NCI-H128 (cell line): Measurements from ENCODE around the gene RNF223.
"Not testable (repeated sequence)": the region's sequence is repeated elsewhere in the genome, so short reads cannot be mapped to it uniquely, and the experiment has no call there.

Source experiments
- DNase-seq: peaks from one replicate; lab custom pipeline; 2025; ENCODE audit not compliant: unreplicated experiment; lab: John Stamatoyannopoulos, UW

Gene RNF223

GRCh38 chr1:1061682-1062345 lies 12.3 kb downstream of the RNF223 start:
- DNase-seq = no peak

DNA sequence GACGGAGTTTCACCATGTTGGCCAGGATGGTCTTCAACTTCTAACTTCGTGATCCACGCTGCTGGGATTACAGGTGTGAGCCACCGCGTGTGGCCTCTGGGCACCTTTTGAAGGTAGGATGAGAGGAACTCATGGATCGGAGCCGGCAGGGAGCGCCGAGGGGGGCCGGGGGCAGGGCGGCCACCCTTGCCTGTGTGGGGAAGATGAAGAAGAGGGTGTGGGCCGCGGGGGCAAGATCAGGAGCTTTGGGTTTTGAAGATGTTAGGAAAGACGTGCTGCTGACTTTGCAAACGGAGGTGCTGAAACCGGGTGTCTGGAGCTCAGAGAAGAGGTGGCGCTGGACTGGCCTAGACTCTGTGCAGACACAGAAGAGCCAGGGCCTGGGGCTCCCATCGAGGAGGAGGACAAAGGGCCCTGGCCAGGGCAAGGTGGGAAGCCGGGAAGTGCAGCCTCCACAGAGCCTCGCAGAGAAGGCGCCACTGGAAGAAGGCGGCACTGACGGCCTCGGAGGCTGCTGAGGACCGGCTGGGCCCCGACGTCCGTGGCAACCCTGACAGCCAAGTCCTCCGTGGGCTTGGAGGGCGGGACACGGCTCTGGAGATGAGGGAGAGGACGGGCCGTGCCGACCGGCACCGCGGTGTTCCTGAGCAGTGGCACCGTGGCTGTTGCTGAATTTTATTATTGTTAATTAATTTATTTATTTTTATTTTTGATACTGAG lies 13.7 kb downstream of the RNF223 start:
- DNase-seq = no peak

DNA sequence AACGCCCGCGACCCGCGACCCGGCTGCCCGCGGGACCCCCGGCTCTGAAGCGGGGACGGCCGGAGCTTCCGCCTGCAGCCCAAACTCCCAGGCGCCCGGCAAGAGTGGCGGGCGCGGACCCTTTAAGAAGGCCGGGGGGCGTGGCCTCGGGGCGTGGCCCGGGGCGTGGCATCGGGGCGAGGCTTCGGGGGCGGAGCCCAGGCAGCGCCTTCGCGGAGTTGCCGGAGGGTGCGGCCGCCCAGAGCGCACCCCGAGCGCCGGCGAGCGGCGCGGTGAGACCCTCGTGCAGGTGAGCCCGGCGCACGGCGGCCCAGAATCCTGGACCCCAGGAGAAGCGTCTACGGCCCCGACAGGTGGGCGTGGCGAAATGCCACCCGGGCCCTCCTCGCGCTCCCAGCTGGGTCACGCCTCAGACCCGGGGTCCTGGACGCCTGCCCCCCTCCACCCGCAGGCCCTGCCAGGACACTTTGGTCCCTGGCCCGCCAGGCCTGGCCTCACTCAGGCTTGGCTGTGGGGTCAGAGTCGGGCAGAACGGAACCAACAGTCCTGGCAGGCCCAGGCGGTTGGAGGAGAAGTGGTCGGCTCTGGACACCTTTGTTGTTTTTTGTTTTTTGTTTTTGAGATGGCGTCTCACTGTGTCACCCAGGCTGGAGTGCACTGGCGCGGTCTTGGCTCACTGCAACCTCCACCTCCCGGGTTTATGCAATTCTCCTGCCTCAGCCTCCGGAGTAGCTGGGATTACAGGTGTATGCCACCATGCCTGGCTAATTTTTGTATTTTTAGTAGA lies 14.4 kb downstream of the RNF223 start:
- peak; percentile 70 for DNase-seq

- DNase-seq = no peak
Observed at GRCh38 chr1:1058921-1059493, 15.1 kb downstream of the RNF223 start.

DNA sequence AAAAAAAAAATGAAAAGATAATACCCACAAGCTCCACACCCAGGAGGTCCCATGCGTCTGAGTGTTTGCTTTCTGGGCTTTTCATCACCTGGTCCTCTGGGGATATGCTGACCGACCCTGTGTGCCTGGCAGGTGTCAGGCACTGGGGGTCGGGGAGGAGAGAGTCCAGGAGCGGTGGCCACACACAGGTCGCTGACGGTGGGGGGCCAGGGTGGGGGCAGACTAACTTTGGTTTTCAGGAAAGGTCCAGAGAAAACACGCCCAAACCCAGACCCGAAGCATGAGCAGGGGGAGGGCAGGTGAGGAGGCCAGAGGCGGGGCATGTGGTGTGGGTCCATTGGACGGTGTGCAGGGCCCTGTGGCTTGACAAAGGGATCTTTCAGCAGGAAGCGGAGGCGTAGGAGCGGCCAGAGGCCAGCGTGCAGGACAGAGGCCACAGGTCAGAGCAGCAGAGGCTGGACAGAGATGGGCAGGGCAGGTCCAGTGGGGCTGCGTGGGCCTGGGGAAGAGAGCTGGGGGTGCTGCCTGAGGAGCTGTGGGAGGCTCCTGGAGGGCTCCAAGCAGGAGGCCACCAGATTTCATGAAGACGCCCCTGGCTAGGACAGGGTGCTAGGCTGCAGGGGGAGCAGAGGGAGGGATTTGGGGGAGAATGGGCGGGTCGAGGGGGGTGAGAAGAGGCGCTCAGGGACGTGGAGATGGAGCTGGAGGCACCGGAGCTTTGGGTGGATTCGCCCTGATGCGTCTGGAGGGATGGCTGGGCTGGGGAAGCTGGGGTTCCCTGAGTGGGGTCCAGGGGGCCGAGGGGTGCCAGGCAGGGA lies 15.8 kb downstream of the RNF223 start:
- DNase-seq = no peak

GRCh38 chr1:1057769-1058087 lies 16.4 kb downstream of the RNF223 start:
- not testable (repeated sequence) for DNase-seq

GRCh38 chr1:1055841-1056736 lies 18.0 kb downstream of the RNF223 start:
- DNase-seq = no peak

DNA sequence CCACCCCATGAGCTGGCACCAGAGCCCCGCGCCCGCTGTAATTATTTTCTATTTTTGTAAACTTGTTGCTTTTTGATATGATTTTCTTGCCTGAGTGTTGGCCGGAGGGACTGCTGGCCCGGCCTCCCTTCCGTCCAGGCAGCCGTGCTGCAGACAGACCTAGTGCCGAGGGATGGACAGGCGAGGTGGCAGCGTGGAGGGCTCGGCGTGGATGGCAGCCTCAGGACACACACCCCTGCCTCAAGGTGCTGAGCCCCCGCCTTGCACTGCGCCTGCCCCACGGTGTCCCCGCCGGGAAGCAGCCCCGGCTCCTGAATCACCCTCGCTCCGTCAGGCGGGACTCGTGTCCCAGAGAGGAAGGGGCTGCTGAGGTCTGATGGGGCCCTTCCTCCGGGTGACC lies 19.1 kb downstream of the RNF223 start:
- DNase-seq = no peak

DNA sequence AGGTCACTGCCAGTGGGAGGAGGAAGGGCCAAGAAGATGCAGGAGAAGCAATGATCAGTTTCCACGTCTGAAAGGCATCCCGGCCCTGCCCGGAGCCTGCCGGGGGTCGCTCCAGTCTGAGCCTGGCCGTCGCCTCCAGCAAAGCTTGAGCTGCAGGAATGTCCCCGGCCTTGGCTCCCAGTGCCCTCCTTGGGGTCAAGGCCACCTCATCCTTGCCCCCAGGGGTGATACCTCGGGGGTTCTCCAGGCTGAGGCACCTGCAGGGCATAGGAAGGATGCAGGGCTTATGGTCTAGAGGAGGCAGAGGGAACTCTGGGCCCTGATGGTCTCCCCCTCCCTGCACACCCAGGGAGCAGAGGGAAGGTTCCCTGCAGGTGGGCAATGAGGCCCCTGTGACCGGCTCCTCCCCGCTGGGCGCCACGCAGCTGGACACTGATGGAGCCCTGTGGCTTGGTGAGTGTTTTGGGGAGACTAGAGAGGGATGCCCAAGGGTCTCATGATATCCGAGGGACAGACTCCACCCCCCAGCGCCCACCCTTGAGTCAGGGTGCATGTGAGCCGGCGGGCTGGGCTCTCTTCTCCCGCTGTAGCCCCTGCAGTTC lies 19.9 kb downstream of the RNF223 start:
- DNase-seq = no peak

DNA sequence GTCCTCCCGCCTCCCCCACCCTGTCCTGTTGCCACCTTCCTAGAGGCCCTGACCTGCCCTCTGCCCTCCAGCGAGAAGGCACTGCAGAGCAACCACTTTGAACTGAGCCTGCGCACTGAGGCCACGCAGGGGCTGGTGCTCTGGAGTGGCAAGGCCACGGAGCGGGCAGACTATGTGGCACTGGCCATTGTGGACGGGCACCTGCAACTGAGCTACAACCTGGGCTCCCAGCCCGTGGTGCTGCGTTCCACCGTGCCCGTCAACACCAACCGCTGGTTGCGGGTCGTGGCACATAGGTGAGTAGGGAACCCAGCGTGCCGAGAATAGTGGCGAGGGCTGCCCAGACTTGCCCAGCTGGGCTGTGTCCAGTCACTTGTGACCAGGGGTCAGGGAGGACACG lies 20.4 kb downstream of the RNF223 start:
- DNase-seq = no peak

- no peak for DNase-seq
Observed at GRCh38 chr1:1053022-1053421, 21.1 kb downstream of the RNF223 start.

DNA sequence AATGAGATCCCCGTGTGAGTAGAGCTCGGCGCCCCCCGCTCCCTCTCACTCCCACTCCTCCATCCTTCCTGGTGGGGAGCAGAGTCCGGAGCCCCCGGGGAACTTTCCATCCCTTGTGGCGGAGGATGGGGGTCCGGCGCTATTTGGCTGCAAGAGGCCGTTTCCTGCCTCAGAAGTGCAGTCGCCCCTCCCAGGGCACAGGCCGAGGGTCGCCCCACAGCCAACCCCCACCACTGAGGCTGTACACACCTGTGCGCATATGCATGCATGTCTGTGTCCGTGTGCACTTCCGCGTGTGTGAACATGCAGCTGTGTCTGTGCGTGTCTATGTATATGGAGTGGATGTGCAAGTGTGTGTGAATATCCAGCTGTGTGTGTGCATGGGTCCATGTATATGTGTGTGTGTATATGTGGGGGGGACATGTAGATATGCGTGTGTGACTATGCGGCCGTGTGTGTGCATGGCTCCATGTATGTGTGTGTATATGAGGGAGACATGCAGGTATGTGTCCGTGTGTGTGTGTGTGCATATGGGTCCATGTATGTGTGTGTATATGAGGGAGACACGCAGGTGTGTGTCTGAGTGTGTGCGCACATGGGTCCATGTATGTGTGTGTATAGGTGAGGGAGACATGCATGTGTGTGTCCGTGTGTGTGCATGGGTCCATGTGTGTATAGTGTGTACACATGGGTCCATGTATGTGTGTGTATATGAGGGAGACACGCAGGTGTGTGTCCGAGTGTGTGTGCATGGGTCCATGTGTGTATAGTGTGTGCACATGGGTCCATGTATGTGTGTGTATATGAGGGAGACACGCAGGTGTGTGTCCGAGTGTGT lies 21.9 kb downstream of the RNF223 start:
- no peak for DNase-seq

- DNase-seq = no peak
Observed at GRCh38 chr1:1051127-1051810, 22.8 kb downstream of the RNF223 start.

DNA sequence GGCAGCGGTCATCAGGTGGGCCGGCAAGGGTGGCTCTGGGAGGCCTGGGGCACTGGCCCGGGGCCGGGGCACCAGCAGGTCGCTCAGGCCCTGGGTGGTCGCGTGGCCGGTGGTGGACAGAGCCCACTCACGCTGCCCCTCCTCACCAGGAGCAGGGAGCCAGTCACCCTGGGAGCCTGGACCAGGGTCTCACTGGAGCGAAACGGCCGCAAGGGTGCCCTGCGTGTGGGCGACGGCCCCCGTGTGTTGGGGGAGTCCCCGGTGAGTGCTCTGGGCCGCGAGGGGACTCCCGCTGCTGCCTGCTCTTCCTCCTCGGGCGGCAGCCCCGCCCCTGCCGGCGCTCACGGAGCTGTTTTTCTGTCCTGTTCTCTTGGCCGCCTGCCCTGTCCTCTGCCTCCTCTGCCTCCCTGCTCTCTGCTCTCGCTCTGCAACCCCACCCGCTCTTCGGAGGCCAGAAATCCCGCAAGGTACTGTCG lies 23.5 kb downstream of the RNF223 start:
- no peak for DNase-seq

DNA sequence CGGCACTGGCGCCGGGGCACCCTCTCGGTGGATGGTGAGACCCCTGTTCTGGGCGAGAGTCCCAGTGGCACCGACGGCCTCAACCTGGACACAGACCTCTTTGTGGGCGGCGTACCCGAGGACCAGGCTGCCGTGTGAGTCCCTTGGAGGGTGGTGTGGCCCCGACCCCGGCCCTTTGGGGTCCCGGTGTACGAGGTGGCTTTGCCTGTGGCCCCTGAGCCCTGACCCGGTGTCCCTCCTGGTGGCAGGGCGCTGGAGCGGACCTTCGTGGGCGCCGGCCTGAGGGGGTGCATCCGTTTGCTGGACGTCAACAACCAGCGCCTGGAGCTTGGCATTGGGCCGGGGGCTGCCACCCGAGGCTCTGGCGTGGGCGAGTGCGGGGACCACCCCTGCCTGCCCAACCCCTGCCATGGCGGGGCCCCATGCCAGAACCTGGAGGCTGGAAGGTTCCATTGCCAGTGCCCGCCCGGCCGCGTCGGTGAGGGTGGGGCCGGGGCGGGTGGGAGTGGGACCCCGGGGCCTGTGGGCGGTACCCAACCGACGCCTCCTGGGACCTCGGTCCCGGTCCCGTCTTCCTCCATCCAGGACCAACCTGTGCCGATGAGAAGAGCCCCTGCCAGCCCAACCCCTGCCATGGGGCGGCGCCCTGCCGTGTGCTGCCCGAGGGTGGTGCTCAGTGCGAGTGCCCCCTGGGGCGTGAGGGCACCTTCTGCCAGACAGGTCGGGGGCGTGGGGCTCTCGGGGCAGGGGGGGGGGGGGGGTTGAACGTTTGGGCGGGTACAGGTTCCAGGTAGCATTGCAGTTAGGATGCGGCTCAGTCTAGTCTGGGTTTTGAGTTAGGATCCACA lies 24.6 kb downstream of the RNF223 start:
- no peak for DNase-seq

- no peak for DNase-seq
Observed at GRCh38 chr1:1048765-1049164, 25.3 kb downstream of the RNF223 start.

- no peak for DNase-seq
Observed at GRCh38 chr1:1047963-1048362, 26.1 kb downstream of the RNF223 start.
